ENCODE results near the gene DDX59.

DDX59 gene

GRCh38 chr1:200640373-200640962 lies 29.2 kb downstream of the DDX59 start:
- no peak overlapping the region for H3K4me3 ChIP-seq (ENCODE audit: low read length, poor library complexity, severe bottlenecking)
- H3K4me1 ChIP-seq (ENCODE audit: insufficient read depth, low read length, poor library complexity, severe bottlenecking), result no peaks in the 10 kb centered on the region
- H3K27me3 ChIP-seq (ENCODE audit: insufficient read depth, low read length, poor library complexity, severe bottlenecking), result no peaks in the 10 kb centered on the region
- H3K9me2 ChIP-seq (replicated peaks; ENCODE audit: low read depth, low read length), result no peaks in the 10 kb centered on the region
- H3K36me3 ChIP-seq (ENCODE audit: insufficient read depth, low read length), result no peaks in the 10 kb centered on the region
- H3K9ac ChIP-seq (ENCODE audit: low read depth, low read length, poor library complexity, severe bottlenecking), result no peak overlapping the region
- H3K9me3 ChIP-seq (ENCODE audit: insufficient read depth, low read depth, low read length), result no peaks in the 10 kb centered on the region
- H4K20me1 ChIP-seq (ENCODE audit: insufficient read depth, low read length, poor library complexity, severe bottlenecking), result no peaks in the 10 kb centered on the region
- H2AFZ ChIP-seq (ENCODE audit: low read length), result no peak overlapping the region
- TF ChIP-seq CTCF (conservative IDR thresholded peaks at IDR 0.05; ENCODE audit: low read length) (no peak), EZH2phosphoT487 (IDR thresholded peaks at IDR 0.05; ENCODE audit: borderline replicate concordance) (no peak)
- no peak overlapping the region for H3K4me2 ChIP-seq (ENCODE audit: low read depth, low read length, poor library complexity, severe bottlenecking)
- no peaks in the 10 kb centered on the region for H3F3A ChIP-seq (ENCODE audit: low read depth)
- no peaks in the 10 kb centered on the region for H3K79me2 ChIP-seq (ENCODE audit: insufficient read depth, low read length)

DNA sequence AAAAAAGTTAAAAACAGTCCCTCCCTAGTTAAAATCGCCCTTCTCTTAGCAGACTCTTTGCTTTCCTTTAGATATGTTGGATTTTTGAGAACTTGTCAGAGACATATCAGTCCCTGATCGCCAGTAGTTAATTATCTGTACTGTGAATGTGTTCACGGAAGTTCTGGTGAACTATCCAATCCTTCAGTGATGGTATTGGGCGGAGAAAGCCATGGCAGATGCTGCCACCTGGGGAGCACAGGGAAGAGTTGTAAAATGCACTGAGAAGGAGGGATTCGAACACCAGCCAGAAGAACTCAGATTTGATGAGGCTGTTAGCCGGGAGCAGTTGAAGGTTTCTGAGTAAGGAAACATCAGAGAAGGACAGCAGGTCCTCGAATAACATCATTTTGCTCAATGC lies 31.6 kb downstream of the DDX59 start:
- Histone ChIP-seq H3K4me3 (ENCODE audit: low read length, poor library complexity, severe bottlenecking) (no peak overlapping the region), H4K20me1 (ENCODE audit: insufficient read depth, low read length, poor library complexity, severe bottlenecking) (no peaks in the 10 kb centered on the region), H3K9me2 (replicated peaks; ENCODE audit: low read depth, low read length) (no peaks in the 10 kb centered on the region), H2AFZ (ENCODE audit: low read length) (no peak overlapping the region), H3K9me3 (ENCODE audit: insufficient read depth, low read depth, low read length) (no peaks in the 10 kb centered on the region), H3K36me3 (ENCODE audit: insufficient read depth, low read length) (no peaks in the 10 kb centered on the region), H3F3A (ENCODE audit: low read depth) (no peaks in the 10 kb centered on the region), H3K4me1 (ENCODE audit: insufficient read depth, low read length, poor library complexity, severe bottlenecking) (no peaks in the 10 kb centered on the region), H3K27me3 (ENCODE audit: insufficient read depth, low read length, poor library complexity, severe bottlenecking) (no peaks in the 10 kb centered on the region), H3K9ac (ENCODE audit: low read depth, low read length, poor library complexity, severe bottlenecking) (no peak overlapping the region), H3K79me2 (ENCODE audit: insufficient read depth, low read length) (no peaks in the 10 kb centered on the region), H3K4me2 (ENCODE audit: low read depth, low read length, poor library complexity, severe bottlenecking) (no peak overlapping the region)
- TF ChIP-seq CTCF (conservative IDR thresholded peaks at IDR 0.05; ENCODE audit: low read length) (no peak), EZH2phosphoT487 (IDR thresholded peaks at IDR 0.05; ENCODE audit: borderline replicate concordance) (no peak)

DNA sequence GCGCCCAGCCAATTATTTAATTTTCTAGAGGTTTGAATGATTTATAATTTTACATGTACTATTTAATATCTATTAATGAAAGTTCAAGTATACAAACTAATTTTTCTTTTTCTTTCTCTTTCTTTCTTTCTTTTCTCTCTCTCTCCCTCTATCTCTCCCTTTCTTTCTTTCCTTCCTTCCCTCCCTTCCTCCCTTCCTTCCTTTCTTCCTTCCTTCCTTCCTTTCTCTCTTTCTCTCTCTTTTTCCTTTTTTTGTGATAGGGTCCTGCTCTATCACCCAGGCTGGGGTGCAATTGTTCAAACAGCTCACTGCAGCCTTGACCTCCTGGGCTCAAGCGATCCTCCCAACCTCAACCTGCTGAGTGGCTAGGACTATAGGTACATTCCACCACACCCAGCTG lies 33.0 kb downstream of the DDX59 start:
- H3K9ac ChIP-seq (ENCODE audit: low read depth, low read length, poor library complexity, severe bottlenecking), result no peak overlapping the region
- H3K4me2 ChIP-seq (ENCODE audit: low read depth, low read length, poor library complexity, severe bottlenecking), result no peak overlapping the region
- H3K79me2 ChIP-seq (ENCODE audit: insufficient read depth, low read length), result no peaks in the 10 kb centered on the region
- H3K4me1 ChIP-seq (ENCODE audit: insufficient read depth, low read length, poor library complexity, severe bottlenecking), result no peaks in the 10 kb centered on the region
- H3K4me3 ChIP-seq (ENCODE audit: low read length, poor library complexity, severe bottlenecking), result no peak overlapping the region
- no peaks in the 10 kb centered on the region for H4K20me1 ChIP-seq (ENCODE audit: insufficient read depth, low read length, poor library complexity, severe bottlenecking)
- no peak overlapping the region for H2AFZ ChIP-seq (ENCODE audit: low read length)
- TF ChIP-seq EZH2phosphoT487 (IDR thresholded peaks at IDR 0.05; ENCODE audit: borderline replicate concordance), result no peak
- no peak for TF ChIP-seq CTCF (conservative IDR thresholded peaks at IDR 0.05; ENCODE audit: low read length)
- no peaks in the 10 kb centered on the region for H3K27me3 ChIP-seq (ENCODE audit: insufficient read depth, low read length, poor library complexity, severe bottlenecking)
- H3K9me2 ChIP-seq (replicated peaks; ENCODE audit: low read depth, low read length), result no peaks in the 10 kb centered on the region
- H3F3A ChIP-seq (ENCODE audit: low read depth), result no peaks in the 10 kb centered on the region
- H3K9me3 ChIP-seq (ENCODE audit: insufficient read depth, low read depth, low read length), result no peaks in the 10 kb centered on the region
- no peaks in the 10 kb centered on the region for H3K36me3 ChIP-seq (ENCODE audit: insufficient read depth, low read length)

Data from Loucy (cell line).